ENCODE measurements around the gene CDC26.

DNA sequence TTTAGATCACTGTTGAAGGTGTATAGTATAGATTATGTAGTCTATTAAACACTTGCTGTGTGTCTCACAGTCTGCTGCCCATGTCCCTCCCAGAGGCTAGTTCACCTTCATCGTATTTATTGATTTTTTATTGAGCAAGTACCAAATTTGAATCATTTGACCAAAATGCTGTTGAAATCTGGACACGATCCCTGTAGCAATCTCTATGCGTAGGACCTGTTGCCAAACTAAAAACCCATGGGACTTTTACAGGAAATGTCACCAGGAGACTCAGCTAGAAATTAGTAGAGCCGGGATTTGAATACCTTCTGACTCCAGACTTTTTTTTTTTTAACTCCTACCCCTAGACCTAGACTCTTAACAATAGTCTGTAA, 36.5 kb downstream of the CDC26 start:
- TF ChIP-seq, protein P1, sequence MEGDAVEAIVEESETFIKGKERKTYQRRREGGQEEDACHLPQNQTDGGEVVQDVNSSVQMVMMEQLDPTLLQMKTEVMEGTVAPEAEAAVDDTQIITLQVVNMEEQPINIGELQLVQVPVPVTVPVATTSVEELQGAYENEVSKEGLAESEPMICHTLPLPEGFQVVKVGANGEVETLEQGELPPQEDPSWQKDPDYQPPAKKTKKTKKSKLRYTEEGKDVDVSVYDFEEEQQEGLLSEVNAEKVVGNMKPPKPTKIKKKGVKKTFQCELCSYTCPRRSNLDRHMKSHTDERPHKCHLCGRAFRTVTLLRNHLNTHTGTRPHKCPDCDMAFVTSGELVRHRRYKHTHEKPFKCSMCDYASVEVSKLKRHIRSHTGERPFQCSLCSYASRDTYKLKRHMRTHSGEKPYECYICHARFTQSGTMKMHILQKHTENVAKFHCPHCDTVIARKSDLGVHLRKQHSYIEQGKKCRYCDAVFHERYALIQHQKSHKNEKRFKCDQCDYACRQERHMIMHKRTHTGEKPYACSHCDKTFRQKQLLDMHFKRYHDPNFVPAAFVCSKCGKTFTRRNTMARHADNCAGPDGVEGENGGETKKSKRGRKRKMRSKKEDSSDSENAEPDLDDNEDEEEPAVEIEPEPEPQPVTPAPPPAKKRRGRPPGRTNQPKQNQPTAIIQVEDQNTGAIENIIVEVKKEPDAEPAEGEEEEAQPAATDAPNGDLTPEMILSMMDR (IDR thresholded peaks at IDR 0.05) = no peak
- TF ChIP-seq POLR2AphosphoS5 (IDR thresholded peaks at IDR 0.05) (no peak), POLR2A (IDR thresholded peaks at IDR 0.05) (no peak)

Measured in transverse colon (tissue), 4 donors.